ENCODE measurements around the gene PRKCI.

- TF ChIP-seq, protein P1, sequence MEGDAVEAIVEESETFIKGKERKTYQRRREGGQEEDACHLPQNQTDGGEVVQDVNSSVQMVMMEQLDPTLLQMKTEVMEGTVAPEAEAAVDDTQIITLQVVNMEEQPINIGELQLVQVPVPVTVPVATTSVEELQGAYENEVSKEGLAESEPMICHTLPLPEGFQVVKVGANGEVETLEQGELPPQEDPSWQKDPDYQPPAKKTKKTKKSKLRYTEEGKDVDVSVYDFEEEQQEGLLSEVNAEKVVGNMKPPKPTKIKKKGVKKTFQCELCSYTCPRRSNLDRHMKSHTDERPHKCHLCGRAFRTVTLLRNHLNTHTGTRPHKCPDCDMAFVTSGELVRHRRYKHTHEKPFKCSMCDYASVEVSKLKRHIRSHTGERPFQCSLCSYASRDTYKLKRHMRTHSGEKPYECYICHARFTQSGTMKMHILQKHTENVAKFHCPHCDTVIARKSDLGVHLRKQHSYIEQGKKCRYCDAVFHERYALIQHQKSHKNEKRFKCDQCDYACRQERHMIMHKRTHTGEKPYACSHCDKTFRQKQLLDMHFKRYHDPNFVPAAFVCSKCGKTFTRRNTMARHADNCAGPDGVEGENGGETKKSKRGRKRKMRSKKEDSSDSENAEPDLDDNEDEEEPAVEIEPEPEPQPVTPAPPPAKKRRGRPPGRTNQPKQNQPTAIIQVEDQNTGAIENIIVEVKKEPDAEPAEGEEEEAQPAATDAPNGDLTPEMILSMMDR (IDR thresholded peaks at IDR 0.05) = no peak
- no peak for TF ChIP-seq POLR2A (IDR thresholded peaks at IDR 0.05)
- TF ChIP-seq EP300 (IDR thresholded peaks at IDR 0.05) = no peak
These were observed 35.9 kb downstream of the PRKCI start for GRCh38 chr3:170258105-170258487.

Data from suprapubic skin (tissue), 3 donors.